Neural progenitor cell (in vitro differentiated cells): Measurements from ENCODE around the gene KDM2B.

Experiments used
- CTCF ChIP-seq: fragments of 200-600 bp; sonication (generic); IDR thresholded peaks from 2 replicates; pipeline ENCODE4 v1.5.1; 2017; ENCODE audit warnings: antibody characterized with exemption, mild to moderate bottlenecking
- EZH2phosphoT487 ChIP-seq: fragments of 200-600 bp; sonication (generic); IDR thresholded peaks from 2 replicates; pipeline ENCODE4 v1.6.1; 2017; ENCODE audit warnings: antibody characterized with exemption

- TF ChIP-seq CTCF, result no peak
- no peak for TF ChIP-seq EZH2phosphoT487
These were observed 40.9 kb downstream of the KDM2B start for GRCh38 chr12:121539908-121540307.
